NCI-H2107 (cell line): ENCODE data around the gene STAMBPL1.
"Not testable (repeated sequence)": the region's sequence is repeated elsewhere in the genome, so short reads cannot be mapped to it uniquely, and the experiment has no call there.

Experiments
- DNase-seq: peaks from one replicate; lab custom pipeline; 2025; lab: John Stamatoyannopoulos, UW

Gene STAMBPL1

GRCh38 chr10:88879534-88880281 lies at the start of gene STAMBPL1:
Gene STAMBPL1 (plus strand): TSS chr10:88880245. CDS start chr10:88901709, 21,464 bp downstream.
- DNase-seq, result no peak

- no peak for DNase-seq
Measured at GRCh38 chr10:88830643-88831268, 49.3 kb upstream of the STAMBPL1 start.

GRCh38 chr10:88831709-88832108 lies 48.3 kb upstream of the STAMBPL1 start:
- no peak for DNase-seq

DNA sequence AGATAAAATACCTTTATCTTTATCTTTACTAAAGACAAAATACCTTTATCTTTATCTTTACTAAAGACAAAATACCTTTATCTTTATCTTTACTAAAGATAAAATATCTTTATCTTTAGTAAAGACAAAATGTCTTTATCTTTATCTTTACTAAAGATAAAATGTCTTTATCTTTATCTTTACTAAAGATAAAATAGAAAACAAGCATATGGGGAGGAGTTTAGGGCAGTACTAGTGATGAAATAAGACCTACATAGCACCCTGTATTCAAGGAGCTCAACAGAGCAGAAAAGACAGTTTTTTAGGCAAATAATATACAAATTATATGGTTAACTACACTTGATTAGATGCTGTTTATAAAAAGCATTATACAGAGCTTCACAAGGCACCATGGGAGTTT lies 47.7 kb upstream of the STAMBPL1 start:
- no peak for DNase-seq

- no peak for DNase-seq
Measured at GRCh38 chr10:88833156-88833555, 46.9 kb upstream of the STAMBPL1 start.

DNA sequence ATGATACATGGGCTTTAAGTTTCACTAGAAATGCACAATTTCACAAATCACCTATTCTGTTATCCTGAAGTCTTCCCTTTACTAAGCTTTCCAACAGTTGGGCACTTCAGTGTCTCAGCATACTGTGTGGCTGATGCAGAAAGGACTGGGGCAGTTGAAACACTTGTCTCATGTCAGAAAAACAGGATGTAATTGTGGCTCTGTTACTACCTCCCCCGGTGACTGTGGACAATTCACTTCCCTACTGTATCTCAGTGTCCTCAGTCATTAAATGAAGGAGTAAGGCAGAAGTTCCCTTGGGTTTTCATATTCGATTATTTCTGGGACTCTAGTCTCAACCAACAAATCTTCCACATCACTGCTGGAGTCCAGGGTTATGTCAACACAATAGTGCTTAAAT lies 46.3 kb upstream of the STAMBPL1 start:
- no peak for DNase-seq

DNA sequence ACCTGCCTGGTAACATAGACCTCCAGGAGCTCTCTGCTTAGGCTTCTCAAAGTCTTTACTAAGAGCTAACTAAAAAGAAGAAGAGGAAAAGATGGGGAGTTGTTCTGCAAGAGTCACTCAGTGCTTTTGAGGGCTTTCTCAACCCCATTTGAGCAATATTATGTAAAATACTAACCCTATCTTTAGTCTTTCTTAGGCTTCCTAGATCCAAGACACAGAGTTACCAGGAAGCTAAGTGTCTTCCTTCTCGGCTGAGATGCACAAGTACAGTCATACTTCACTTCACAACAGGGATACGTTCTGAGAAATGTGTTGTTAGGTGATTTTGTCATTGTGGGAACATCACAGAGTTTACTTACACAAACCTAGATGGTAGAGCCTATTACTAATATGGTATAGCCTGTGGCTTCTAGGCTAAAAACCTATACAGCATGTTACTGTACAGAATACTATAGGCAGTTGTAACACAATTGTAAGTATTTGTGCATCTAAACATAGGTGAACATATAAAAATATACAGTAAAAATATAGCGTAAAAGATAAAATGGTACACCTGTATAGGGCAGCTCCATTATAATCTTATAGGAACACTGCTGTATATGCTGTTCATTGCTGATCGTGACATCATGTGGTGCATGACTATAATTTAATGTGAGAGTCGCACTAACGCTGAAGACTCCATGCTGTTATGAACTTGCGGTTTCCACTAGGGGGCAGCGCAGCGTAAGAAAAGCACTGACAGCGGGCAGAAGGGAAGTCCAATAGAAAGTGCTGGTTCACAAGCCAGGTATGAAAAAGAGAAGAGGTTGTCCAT lies 44.7 kb upstream of the STAMBPL1 start:
- DNase-seq, result peak; percentile 27

GRCh38 chr10:88835910-88836221 lies 44.2 kb upstream of the STAMBPL1 start:
- no peak for DNase-seq

DNA sequence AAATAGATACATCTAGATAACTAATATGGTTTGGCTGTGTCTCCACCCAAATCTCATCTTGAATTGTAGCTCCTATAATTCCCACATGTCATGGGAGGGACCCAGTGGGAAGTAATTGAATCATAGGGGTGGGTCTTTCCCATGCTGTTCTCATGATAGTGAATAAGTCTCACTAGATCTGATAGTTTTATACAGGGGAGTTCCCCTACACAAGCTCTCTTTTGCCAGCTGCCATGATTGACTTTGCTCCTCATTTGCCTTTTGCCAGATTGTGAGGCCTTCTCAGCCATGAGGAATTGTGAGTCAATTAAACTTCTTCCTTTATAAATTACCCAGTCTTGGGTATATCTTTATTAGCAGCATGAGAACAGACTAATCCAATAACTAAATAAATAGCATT lies 42.4 kb upstream of the STAMBPL1 start:
- not testable (repeated sequence) for DNase-seq

GRCh38 chr10:88838766-88839350 lies 41.2 kb upstream of the STAMBPL1 start:
- DNase-seq, result no peak

GRCh38 chr10:88840104-88840503 lies 39.9 kb upstream of the STAMBPL1 start:
- no peak for DNase-seq

- no peak for DNase-seq
Measured at GRCh38 chr10:88840881-88841280, 39.2 kb upstream of the STAMBPL1 start.

DNA sequence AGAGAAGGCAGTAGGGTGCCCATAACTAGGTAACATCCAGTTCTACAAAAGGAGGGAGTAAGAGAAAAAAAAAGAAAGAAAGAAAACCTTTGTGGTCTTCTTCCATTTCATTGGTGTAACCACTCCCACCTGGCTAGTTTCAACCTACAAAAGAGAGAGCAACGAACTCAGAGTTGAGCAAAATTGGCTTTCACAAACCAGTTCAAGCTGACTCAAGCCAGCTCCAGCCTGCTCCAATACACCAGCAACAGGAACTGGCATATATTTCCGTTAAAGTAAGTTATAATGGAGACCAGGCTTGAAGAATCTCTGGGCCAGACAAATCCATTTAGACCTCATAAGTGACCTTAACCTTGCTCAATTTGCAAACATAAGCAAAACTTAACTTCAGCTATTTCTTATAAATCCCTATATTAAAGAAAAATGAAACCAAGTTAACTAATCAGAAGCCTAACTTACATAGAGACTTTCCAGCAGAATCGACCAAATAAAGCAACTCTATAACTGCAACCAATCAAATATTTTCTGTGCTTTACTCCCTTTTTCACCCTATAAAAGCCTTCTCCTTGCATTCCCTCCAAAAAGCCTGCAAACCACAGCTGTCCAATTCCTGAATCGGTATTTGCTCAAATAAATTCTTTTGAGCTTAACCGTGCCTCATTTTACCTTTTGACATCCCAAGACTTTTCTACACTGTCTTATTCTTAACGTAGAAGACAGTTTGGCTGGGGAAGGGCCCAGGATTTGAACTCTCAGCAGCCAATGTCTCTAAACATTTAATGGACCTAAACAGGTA lies 38.5 kb upstream of the STAMBPL1 start:
- no peak for DNase-seq

- no peak for DNase-seq
Measured at GRCh38 chr10:88843171-88843570, 36.9 kb upstream of the STAMBPL1 start.

GRCh38 chr10:88848499-88848898 lies 31.5 kb upstream of the STAMBPL1 start:
- no peak for DNase-seq

- no peak for DNase-seq
Measured at GRCh38 chr10:88849234-88849633, 30.8 kb upstream of the STAMBPL1 start.

- DNase-seq, result no peak
Measured at GRCh38 chr10:88850712-88851111, 29.3 kb upstream of the STAMBPL1 start.

GRCh38 chr10:88851706-88852105 lies 28.3 kb upstream of the STAMBPL1 start, which contains the start of gene ANKRD22:
Gene ANKRD22 (minus strand): TSS chr10:88851844. CDS start chr10:88851607, 237 bp downstream.
- DNase-seq, result peak; percentile 0

DNA sequence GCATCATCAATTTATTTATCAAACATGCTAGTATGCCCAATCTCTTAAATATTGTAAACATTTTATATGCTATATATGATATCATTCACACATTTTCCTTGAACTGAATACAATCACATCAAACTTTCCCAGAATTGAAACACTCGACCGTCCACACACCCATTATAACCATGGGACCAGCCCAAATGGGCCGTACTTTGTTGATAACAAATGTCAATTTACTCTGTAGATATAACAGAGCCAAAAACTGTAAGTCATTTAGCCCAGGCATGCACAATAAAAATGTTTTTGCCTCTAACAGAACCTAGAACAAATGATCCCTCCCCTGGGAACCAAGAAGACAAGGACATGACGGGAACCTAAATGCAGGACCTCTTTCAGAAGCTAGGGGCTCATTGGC lies 27.7 kb upstream of the STAMBPL1 start:
- DNase-seq, result no peak

- DNase-seq, result no peak
Measured at GRCh38 chr10:88853155-88853881, 26.7 kb upstream of the STAMBPL1 start.

DNA sequence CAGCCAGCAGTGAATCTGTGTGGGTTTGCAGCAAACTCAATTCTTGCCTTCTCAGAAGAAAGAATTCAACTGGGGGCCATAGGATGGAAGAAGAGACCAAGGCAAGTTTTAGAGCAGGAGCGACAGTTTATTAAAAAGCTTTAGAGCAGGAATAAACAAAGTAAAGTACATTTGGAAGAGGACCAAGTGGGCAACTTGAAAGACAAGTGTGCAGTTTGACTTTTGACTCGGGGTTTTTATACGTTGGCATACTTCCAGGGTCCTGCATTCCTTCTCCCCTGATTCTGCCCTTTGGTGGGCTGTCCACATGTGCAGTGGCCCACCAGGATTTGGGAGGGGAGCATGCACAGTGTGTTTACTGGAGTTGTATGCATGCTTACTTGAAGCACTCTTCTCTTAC lies 25.4 kb upstream of the STAMBPL1 start:
- no peak for DNase-seq
